M059J (cell line): Measurements from ENCODE around the gene PXDN. TPM values are rescaled to one million over a fixed set of nuclear protein-coding genes. Genes with fewer than 3 reads are reported as not detected.
A peak's percentile ranks its signal among the peaks of the same experiment; 100 is the strongest.

ENCODE experiments used
- DNase-seq: peaks from one replicate; pipeline ENCODE4 v3.0.0-alpha.2; 2012; ENCODE audit warnings: low read depth
- total RNA-seq: library from RNA; depleted of rRNA; stranded (reverse); fragments of >200 nt; shearing (Covaris generic); gene quantifications from 2 replicates; pipeline ENCODE4 v1.2.3, GENCODE V29; 2014

Gene PXDN
- total RNA-seq, 1 experiment from 2014 or later = 115 TPM

DNA sequence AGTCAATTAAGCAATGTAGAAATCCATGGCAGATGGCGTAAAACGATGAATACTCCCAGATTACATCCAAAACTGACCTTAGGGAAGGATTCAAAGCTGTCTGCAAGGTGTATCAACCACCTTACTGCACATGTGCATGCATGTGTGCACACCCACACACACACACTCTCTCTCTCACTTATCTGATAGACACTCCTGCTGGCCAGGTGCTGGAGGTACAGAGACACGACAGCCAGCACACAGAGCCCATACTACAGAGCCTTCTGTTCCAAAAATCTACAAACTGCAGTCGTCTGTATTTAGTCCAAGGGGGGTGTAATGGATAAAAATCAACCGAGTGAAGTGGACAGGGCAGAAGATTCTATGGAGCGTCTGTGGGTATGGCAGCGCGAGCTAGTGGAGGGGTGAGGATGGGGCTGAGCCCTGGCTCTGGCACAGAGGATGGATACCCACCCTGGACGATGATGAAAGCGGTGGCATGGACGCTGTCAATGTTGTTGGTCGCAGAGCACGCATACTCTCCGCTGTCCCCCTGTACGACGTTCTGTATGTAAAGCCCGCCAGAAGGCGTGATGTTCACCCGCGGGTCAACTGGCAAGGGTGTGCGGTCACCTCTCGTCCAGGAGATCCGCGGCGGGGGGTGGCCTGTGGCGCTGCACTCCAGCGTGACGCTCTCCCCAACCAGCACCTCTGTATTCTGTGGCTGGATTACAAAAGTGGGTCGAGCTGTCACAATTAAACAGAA lies 78.4 kb downstream of the PXDN start:
- no peak for DNase-seq

DNA sequence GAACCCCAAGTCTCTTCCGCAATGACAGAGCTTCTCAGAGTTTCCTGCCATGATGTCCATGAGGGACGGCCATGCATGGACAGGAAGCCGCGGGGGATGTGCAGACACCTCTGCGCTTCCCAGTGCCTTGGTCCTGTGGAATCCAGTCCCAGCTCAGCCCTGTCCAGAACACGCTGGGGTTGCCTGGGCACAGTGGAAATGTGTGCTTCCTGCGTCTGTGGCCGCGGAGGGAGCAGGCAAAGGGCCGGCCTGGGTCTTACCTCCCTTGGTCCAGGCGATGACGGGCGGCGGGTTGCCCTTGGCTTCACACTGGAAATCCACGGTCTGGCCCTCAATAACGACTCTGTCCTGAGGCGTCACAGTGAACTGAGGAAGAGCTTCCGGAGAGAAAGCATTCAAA lies 79.6 kb downstream of the PXDN start:
- no peak for DNase-seq

DNA sequence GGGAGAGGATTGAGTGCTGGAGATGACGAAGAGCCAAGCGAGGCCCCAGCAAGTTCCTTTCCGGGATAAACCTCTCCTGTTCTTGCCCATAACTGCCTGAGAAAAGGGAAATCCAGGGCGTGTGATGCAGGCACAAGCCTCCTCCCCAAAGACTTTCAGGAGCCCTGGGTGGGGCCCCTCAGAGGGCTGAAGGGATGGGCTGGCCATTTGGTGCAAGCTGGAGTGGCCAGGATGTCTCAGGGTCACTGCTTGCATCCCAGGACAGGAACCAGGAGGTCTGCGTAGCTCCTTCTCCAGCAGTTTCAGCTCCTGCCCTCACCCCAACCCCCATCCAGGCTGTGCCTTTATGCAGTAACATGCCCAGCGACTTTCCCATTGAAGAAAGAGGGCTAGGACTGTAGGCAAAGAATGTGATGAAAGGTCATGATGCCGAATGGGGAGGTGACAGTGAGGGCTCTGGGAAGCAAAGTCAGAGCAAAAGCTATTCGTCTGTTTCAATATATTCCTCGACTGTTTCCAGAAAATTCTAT lies 80.2 kb downstream of the PXDN start:
- DNase-seq = no peak

DNA sequence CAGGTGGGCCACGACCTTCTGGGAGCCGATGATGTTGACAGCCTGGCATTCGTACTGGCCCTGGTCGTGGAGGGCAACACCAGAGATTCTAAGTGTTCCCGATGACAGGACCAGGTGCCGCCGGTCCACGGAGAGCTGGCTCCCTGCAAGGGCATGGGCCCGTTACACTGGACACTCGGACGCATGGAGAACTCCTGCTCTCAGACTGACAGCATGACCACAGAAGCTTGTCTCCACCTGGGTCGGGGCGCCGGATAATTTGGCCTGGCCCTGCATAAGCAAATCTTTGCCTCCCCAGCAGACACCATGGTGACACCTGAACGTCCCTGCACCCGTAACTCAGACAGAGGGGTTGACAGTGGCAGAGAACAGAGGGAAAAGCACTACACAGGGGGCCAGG lies 80.7 kb downstream of the PXDN start:
- no peak for DNase-seq

DNA sequence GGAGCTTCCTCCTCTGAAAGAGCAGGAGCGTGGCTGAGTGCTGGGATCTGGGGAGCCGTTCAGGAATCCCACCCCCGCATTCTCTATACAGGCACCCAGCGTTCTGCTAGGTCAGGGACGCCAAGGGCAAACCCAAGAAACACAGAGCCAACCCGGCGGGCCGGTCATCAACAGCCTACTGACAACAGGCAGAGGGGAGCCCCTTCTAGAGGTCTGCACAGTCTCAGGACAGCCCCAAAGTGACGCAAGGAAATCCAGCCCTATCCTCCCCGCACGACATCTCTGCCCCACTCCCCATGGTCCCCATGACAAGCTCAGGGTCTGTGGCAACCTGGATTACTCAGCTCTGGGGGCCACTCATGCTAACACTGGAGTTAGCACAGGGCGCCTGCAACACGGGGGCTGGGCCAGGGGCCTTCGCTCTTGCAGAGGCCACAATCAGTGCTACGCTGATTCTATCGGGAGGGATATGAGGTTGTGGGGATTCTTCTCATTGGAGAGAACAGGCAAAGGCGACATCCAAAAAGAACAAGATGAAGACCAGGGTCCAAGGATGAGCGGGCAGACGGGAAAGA lies 81.6 kb downstream of the PXDN start:
- DNase-seq = no peak

DNA sequence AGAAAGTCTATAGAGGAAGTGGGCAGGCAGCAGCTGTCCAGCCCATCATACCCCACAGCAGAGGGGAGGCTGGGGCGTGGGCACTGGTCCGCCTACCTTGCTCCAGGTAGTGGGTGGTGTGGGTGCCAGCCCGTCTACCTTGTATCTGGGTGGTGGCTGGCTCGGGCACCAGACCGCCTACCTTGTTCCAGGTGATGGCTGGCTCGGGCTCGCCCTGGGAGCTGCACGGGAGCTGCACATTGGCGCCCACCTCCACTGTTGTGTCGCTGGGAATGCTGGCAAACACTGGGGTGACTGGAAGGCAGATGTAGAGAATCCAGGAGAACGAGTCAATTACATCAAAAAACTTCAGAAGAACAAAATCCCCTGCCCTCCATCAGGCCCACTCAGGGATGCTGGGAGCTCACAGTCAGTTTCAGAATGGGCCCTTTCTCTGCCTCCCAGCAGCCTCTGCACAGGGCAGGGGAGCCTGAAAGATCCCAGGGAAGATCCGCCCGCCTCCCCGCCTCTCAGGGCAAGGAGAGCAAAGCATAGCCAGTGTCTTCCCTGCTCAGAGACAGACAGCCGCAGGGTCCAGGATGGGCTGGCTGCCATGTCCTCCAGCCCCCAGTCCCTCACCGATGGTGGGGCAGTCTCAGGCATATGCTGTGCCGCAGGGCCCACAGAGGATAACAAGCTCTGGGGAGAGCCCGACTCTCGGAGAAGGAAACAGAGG lies 82.3 kb downstream of the PXDN start:
- DNase-seq = no peak

DNA sequence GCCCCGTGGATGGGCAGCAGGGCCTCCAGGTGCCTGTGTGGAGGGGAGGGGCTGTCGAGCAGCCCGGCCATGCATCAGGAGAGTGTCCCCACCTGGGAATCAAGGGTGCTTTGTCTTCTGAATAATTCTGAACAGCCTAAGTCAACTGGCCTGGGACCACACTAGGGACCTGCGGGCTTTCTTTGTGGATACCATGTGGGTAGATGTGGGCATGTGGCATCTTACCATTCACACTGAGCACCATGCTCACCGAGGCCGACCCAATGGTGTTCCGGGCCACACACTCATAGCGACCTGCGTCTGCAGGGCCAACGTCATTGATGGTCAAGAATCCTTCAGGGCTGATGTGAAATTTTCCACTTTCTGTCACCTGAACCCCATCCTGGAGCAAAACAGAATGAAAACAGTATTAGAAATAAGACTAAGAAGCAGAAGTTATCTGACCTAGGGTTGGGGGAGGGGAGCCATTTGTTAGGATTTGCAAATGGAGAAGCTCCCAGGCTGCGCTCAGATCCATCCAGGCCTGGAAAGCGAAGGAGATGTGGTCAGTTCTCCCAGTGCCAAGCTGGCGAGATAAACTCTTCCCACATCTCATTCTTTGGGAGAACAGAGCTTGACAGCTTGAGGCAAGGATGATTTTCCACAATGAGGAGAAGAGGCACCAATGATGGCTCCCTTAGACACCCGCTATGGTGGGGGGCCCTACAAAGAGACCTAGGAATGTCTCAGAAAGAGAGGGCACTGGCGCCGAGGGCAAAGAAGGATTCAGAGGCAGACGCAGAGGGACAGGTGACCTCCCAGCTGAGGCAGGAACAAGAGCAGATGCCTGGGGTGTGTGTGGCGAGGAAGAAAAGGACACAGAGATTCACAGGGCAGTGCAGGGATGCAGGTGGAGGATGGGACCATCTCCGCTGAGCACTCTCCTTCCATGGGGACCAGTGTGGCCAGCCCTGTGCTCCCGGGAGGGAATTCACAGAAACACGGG lies 83.4 kb downstream of the PXDN start:
- no peak for DNase-seq

DNA sequence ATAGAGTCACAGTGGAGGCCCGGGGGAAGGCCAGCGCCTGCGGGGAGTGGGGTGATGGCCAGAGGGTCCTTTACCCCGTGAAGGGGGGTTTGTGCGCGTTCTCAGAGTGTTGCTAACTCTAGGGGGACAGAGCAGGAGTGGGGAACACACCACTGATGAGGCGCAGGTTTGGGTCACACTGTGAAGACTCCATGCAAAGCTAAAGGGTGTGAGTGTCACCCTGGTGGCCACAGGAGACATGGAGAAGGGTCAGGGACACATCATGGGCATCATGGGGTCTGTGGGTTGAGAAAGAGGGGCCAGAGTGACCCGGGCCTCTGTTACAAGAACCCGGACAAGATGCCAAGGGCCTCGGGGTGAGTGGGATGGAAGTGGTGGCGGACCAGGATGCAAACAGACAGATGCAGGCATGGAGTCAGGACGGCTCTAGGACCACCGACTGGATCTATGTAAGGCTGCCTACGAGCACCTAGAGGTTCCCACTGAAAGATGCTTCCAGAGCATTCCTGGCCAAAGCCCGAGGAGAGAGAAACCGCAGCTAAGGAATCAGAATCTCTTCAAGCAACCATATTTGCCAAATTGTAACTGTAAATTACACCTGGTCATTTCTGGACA lies 84.3 kb downstream of the PXDN start:
- no peak for DNase-seq

DNA sequence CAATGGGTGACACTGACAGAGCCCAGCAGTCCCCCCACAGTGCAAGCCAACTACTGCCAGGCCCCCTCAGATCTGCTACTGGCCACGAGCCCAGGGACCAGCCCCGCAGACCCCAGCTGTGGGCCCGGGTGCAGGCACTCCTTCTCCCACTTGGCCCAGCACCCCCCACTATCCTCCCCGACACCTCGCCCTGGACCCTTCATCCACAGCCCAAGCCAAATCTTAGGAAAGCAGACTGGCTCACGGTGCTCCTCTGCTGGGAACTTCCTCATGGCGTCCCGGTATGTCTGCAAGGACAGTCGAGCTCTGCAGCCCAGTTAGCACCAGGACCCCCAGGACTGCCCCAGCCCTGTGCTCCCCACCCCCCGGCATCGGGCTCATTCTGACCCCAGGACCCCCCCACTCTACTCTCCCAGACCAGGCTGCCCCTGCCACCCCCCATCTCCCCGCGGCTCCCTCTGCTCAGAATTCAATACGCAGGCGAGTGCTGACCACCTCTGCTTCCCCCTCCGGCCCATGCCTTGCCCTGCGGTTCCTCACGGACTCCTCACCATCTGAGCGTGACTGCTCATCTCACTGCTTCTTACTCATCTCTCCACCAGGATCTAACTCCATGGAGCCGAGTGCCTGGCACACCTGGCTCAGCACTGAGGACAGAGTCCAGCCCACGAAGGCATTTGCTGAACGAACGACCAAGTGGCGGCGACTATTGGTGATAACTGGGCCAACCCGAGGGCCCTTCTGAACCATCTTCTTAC lies 85.7 kb downstream of the PXDN start:
- DNase-seq = no peak

DNA sequence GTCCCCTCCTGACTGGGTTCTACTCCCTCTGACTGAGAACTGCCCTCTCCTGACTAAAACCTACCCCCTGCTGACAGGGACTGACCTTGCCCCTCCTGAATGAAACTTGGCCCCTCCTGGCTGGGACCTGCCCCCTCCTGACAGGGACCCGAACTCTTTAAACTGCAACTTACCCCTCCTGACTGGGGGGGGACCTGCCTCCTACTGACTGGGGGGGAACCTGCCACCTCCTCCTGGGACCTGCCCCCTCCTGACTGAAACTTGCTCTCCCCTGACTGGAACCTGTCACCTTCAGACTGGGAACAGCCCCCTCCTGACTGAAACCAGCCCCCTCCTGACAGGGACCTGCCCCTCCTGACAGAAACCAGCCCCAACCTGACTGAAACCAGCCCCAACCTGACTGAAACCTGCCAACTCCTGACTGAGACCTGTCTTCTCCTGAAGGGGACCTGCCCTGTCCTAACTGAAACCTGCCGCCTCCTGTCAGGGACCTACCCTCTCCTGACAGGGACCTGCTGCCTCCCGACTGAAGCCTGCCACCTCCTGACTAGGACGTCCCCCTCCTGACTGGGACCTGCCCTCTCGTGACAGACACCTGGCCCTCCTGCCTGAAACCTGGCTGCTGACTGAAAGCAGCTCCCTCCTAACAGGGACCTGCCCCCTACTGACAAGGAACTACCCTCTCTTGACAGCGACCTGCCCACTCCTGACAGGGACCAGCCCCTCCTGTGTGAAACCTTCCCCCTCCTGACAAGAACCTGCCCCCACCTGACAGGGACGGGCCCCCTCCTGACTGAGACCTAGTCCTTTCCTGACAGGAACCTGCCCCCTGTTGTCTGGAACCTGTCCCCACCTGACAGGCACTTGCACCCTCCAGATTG lies 87.1 kb downstream of the PXDN start:
- no peak for DNase-seq

DNA sequence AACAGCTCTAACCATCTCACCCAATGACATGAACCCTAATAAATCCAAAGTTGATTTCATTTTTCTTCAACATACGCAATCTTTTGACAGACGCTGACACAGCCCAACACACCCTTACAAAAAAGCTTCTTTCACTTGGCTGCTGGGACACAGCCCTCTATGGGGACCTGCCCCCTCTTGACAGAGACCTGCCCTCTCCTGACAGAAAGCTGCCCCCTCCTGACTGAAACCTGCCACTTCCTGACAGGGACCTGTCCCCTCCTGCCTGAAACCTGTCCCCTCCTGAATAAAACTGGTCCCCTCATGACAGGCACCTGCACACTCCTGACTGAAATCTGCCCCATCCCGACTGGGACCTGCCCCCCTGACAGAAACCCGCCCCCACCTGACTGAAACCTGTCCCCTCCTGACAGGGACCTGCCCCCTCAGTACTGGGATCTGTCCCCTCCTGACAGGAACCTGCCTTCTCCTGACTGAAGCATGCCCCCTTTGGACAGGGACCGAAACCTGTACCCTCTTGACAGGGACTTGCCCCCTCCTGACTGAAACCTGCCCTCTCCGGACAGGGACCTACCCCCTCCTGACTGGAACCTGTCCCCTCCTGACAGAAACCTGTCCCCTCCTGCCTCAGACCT lies 87.9 kb downstream of the PXDN start:
- peak; percentile 23 for DNase-seq

DNA sequence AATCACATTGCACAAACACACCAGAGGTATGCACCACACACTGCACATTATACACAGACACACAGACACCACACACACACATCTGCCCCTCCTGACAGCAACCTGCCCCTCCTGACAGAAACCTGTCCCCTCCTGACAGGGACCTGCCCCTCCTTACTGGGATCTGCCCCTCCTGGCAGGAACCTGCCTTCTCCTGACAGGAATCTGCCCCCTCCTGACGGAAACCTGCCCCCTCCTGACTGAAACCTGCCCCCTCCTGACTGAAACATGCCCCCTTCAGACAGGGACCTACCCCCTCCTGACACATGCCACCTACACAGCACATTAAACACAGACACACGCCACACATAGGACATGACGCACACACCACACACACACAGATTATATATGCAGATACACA lies 88.9 kb downstream of the PXDN start:
- no peak for DNase-seq

DNA sequence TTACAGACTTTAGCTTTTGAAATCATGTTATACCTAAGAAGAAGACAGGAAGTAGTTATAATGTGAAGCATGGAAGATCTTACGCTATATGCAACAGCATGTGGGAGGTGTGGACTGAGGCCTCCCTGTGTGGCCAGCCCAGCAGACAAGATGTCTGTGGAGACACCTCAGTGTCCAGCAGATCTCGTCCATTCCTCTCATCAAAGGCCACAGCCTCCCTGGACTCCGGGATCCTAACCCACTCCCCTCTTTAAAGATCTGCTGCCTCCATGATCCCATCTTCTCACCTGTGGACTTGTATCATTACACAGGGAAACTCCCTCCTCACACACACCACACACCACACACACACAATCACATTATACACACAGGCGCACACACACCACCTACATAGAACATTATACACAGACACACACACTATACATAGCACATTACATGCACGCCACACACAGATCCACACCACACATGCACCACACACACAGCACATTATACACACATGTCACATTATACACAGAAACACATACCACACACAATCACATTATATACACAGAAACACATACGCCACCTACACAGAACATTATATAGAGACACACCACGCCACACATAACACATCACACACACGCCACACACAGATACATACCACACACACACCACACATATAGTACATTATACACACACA lies 89.5 kb downstream of the PXDN start:
- no peak for DNase-seq

DNA sequence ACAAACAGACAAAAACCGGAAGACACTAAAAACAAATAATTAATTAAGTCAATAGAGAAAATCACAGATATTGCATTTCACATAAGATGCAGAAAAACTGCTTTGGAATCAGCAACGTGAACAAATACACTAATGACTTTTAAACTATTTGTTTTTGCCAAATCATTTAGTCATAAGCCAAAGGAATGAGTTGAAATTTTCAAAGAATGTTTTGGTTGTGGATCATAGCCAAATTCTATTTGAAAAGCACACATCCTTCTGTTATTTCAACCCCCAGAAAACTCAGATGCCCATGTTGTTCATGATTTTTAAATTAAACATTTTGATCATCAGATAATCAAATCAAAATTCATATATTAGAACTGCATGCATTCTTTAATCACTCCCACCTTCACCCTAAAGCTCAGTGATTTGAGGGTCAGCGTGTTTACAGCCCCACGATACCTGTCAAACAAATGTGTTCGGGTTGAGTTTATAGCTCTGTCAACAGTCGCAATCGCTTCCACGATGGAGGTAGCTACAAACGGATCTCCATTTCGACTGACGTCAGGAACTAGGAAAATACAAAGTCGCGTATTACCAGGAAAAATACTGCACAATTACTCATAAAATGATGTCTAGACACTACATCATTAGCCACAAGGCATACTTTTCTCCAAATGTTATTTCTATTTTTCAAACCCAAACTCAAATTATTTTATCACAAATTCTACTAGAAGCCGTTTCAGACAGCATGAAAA lies 90.2 kb downstream of the PXDN start:
- peak; percentile 77 for DNase-seq

DNA sequence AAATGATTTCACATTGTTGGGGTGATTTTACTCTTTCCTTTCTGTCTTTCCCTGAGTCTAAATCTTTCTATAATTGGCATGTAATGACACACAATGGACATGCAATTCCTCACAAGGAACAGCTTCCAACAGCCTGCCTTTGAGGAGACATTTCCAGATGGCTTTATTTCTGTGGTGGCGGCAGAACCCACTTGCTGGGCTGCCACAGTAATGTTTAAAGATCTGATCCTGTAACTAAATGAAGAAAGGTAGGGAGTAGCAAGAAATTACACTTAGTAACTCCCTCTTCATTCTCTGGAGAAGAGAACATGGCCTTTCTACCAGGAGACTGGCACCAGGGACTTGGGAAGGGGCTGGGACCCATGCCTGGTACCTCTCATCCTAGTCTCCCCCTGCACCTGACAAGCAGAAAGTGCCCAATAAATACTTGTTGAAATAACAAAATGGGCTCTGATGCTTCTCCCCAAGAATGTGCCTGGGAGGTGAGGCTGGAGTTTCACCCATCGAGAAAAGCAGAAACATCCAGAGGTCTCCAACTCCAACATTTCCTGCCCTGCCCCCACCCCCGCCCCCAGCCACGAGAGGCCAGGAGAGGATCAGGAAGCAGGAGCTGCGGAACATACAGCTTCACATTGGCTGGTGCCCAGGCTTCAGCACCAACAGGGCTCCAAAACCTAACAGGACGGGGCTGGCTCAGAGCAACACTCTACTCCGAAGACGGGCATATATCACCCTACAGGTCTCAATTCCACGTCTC lies 92.1 kb downstream of the PXDN start:
- DNase-seq = no peak

DNA sequence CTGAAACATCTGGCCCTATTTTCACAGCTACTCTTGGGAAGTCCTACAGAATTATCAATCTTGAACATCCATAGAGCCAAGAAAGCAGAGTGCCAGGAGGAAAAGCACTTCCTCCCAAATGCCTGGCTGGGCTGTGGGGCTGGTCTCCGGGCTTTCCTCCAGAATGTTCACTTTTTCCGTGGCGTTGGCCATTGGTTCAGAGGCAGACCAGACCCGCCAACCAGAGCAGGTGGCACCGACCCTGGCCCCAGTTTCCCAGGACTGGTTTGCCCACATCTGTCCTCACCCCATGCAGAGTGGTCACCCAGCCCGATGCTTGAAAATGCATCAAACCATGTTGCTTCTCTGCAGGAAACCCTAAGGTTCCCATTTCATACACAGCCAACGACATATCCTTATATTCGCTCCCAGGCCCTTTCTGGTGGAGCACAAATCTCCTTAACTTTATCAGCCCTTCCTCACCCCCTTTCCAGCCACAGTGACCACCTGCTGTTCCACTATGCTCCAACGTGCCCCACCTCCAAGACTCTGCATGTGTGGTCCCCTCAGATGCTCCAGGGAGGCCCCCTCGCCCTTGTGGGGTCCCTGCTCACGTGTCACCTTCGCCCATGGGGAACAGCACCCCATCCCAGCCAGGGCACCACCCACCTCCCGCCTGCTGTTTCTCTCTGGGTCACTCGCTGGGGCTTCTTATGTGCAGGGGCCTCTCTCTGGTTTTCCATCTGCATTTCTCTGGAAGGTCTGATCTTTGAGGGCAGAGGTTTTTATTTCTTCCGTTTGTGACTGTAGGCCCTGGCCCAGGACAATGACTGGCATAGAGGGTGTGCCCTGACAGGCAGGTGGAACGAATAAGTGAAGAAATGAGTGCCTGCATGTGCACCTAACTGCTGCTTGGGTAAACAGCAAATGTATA lies 92.9 kb downstream of the PXDN start:
- no peak for DNase-seq
